AG10803 (cell line): ENCODE data around the gene TLE1.

ENCODE experiments used
- DNase-seq: peaks from one replicate; pipeline ENCODE4 v3.0.0; 2010; ENCODE audit warnings: low read depth
- H3K4me3 ChIP-seq: 2 replicates; pipeline ENCODE4 v1.5.1; 2011; ENCODE audit warnings: mild to moderate bottlenecking, low read length, control low read depth
- CTCF ChIP-seq: conservative IDR thresholded peaks from 2 replicates; pipeline ENCODE4 v1.5.1; 2011; ENCODE audit warnings: mild to moderate bottlenecking, low read length, control low read depth, inconsistent platforms

Gene TLE1

GRCh38 chr9:81591791-81592190 is 97.6 kb downstream of the TLE1 start:
- H3K4me3 ChIP-seq = no peak overlapping the region
- no peak for TF ChIP-seq CTCF
- DNase-seq = no peak

GRCh38 chr9:81590688-81591087 is 98.7 kb downstream of the TLE1 start:
- no peak for DNase-seq
- no peak overlapping the region for H3K4me3 ChIP-seq
- no peak for TF ChIP-seq CTCF

DNA sequence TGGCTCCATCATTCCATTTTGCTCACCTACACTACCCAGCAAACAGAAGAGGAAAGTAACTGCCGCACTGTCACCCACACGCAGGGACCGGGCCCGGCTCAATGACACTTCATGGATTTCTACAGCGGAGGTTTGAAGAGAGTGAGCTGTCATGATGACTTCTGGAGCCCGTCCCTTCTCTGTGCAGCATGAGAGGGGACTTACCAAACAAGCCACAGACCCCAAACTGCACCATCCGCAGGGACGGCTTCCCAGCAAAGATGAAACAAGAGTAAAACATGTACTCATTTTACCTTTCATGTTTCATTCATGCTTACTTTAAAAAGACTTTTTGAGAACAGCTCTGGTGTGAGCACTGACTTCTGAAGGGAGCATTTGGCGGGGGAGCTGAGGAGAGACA is 99.5 kb downstream of the TLE1 start:
- DNase-seq = no peak
- no peak for TF ChIP-seq CTCF

DNA sequence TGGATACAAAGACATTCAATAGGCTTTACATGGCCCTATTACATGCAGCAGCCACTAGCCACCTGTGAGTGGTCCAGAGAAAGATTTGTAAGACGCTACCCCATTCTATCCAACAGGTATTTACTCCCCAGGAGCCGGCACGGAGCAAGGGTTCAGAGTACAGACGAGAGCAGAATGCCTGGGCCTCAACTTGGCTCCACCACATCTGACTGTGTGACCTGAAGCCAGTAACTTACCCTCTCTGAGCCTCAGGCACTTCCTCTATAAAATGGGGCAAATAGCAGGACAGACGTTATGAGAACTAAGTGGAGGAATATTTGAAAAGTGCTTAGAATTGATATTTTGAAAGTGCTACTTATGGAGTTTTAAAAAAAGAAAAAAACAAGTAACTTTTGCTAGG is 100.0 kb downstream of the TLE1 start:
- no peak for DNase-seq

More for the DNA sequence above, 99.5 kb downstream of the TLE1 start:
- no peak overlapping the region for H3K4me3 ChIP-seq

GRCh38 chr9:81588148-81588871 is 101.0 kb downstream of the TLE1 start:
- no peak overlapping the region for H3K4me3 ChIP-seq
- no peak for TF ChIP-seq CTCF
- DNase-seq = peak; percentile 79

More for the DNA sequence above, 100.0 kb downstream of the TLE1 start:
- TF ChIP-seq CTCF = no peak
- no peak overlapping the region for H3K4me3 ChIP-seq

GRCh38 chr9:81586786-81587185 is 102.6 kb downstream of the TLE1 start:
- no peak for TF ChIP-seq CTCF
- no peak for DNase-seq
- H3K4me3 ChIP-seq = no peak overlapping the region

DNA sequence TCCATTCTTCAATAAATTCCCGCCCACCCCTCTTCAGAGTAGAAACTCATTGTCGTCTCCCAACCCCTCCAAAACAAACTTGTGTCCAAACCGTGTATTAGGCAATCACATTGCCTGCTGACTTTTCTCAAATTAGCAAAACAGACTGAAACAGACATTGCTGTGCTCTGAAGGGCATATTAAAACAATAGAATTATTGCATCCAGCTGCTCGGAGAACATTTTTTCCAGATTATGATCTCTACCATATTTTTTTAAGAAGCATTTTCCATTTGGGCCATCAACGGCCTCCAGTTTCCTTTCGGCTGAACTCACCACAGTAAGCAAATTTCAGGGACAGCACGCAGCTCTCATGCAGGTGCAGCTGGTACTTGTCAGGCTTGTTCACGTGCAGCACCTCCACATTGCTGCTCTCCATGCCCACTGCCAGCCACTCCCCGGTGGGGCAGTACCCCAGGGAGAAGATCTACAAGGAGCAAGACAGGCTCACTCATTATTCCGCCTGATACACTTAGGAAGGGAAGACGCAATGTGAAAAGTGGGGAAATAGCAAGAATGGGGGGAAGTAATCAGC is 104.1 kb downstream of the TLE1 start:
- H3K4me3 ChIP-seq = no peak overlapping the region
- peak; percentile 57 for DNase-seq
- TF ChIP-seq CTCF = no peak
